ENCODE data around the gene CPM. TPM values are rescaled to one million over a fixed set of nuclear protein-coding genes. Genes with fewer than 3 reads are reported as not detected.
A peak's percentile ranks its signal among the peaks of the same experiment; 100 is the strongest.

Gene CPM
- polyA plus RNA-seq, 3 donors: 8.4 to 32.4 (median 26.2) TPM

DNA sequence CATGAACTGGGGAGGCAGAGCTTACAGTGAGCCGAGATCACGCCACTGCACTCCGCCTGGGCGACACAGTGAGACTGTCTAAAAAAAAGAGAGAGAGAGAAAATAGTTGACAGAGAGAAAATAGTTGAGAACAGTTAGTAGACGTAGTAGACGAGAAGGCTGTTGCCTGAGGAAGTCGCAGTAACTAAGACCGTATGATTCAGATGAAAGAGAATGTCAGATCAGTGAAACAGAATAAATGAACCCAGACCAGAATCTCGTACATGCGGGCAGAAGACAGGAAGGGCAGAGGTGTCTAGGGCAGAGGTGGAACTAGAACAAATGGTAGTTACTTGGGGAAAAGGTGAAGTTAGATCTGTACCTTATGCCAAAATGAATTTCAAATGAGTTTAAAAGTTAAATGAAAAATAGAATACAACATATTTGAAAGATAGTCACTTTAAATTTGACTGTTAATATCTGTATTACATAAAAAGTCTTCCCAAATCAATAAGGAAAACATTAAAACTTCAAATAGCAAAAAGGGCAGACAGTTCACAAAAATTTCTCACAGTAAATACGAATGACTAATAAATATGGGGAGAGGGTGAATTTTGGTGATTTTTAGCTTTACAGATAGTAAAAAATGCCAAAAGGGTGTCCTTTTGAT, 107.3 kb downstream of the CPM start:
- Histone ChIP-seq H3K9me3 (replicated peaks in 1 of 2; ENCODE audit: control insufficient read depth in 1 of 2, insufficient read depth in 1 of 2, low read length in 2 of 2) (no peaks in the 10 kb centered on the region), H3K79me2 (ENCODE audit: insufficient read depth, low read length) (peaks cover 18% of the 10 kb centered on the region), H3K27me3 (ENCODE audit: control insufficient read depth in 2 of 2, insufficient read depth in 2 of 2, low read length in 2 of 2) (no peaks in the 10 kb centered on the region), H3K4me1 (ENCODE audit: control insufficient read depth in 1 of 2, insufficient read depth in 2 of 2, low read length in 2 of 2) (no peaks in the 10 kb centered on the region), H3K4me2 (replicated peaks; ENCODE audit: extremely low read depth, low read length, poor library complexity, severe bottlenecking) (no peak overlapping the region), H4K20me1 (ENCODE audit: insufficient read depth, low read length) (peaks cover 88% of the 10 kb centered on the region), H3K27ac (ENCODE audit: low read depth in 1 of 2, low read length in 2 of 2) (peak overlapping the region in 1 of 2 donors; percentile 26), H2AFZ (ENCODE audit: insufficient read depth, low read depth, low read length, poor library complexity, severe bottlenecking) (no peak overlapping the region), H3K4me3 (replicated peaks in 1 of 3; ENCODE audit: low read depth in 2 of 3, low read length in 3 of 3) (no peak overlapping the region), H3K9ac (ENCODE audit: insufficient read depth, low read length, poor library complexity, severe bottlenecking) (no peak overlapping the region), H3K36me3 (replicated peaks in 1 of 2; ENCODE audit: control insufficient read depth in 1 of 2, insufficient read depth in 2 of 2, low read length in 2 of 2) (peaks cover 83 to 100% of the 10 kb centered on the region in 2 donors)
- peaks cover 66 to 91% of the 10 kb centered on the region in 2 donors for H3K36me3 Mint-ChIP-seq
- no peak for DNase-seq
- H3K27ac Mint-ChIP-seq: peak overlapping the region in 4 of 7 donors; percentile 0 to 87 (median 70)
- no peak overlapping the region for H3K4me3 Mint-ChIP-seq
- H3K9me3 Mint-ChIP-seq: peaks cover 0 to 3% (median 0%) of the 10 kb centered on the region in 7 donors
- peaks cover 7% of the 10 kb centered on the region for H3K4me1 Mint-ChIP-seq
- TF ChIP-seq, protein P1, sequence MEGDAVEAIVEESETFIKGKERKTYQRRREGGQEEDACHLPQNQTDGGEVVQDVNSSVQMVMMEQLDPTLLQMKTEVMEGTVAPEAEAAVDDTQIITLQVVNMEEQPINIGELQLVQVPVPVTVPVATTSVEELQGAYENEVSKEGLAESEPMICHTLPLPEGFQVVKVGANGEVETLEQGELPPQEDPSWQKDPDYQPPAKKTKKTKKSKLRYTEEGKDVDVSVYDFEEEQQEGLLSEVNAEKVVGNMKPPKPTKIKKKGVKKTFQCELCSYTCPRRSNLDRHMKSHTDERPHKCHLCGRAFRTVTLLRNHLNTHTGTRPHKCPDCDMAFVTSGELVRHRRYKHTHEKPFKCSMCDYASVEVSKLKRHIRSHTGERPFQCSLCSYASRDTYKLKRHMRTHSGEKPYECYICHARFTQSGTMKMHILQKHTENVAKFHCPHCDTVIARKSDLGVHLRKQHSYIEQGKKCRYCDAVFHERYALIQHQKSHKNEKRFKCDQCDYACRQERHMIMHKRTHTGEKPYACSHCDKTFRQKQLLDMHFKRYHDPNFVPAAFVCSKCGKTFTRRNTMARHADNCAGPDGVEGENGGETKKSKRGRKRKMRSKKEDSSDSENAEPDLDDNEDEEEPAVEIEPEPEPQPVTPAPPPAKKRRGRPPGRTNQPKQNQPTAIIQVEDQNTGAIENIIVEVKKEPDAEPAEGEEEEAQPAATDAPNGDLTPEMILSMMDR (IDR thresholded peaks at IDR 0.05): no peak
- WGBS (ENCODE audit: insufficient coverage): 95% methylated on average over 10 of the region's 11 CpGs
- intact Hi-C loops (cut with micrococcal nuclease): loop anchor here in 1 of 2 donors (10.0 kb wide), 1 partner anchor 51 kb away; no protein-coding TSS in a partner anchor
- H3K27me3 Mint-ChIP-seq (ENCODE audit: low read depth in 3 of 3): peaks cover 0 to 2% (median 0%) of the 10 kb centered on the region in 3 donors

DNA sequence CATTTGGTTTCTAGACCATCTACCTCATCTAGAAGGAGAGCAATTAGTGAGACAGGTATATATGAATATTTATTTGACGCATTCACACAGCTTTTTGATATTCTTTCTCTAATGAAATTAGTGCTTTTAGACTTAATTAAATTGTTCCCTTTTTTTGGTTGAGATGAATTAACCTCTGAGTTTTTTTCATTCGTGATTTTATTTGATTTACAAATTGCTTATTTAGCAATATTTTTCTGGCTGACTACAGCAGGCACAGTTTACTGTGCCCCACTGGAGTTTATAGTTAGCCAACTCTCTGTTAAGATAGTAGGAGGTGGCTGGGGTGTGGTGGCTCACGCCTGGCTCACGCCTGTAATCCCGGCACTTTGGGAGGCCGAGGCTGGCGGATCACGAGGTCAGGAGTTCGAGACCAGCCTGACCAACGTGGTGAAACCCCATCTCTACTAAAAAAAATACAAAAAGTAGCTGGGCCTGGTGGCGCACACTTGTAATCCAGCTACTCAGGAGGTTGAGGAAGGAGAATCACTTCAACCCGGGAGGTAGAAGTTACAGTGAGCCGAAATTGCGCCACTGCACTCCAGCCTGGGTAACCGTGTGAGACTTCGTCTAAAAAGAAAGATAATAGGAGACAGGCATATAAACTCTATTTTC, 108.2 kb downstream of the CPM start:
- peaks cover 68 to 93% of the 10 kb centered on the region in 2 donors for H3K36me3 Mint-ChIP-seq
- Histone ChIP-seq H2AFZ (ENCODE audit: insufficient read depth, low read depth, low read length, poor library complexity, severe bottlenecking) (no peak overlapping the region), H3K36me3 (replicated peaks in 1 of 2; ENCODE audit: control insufficient read depth in 1 of 2, insufficient read depth in 2 of 2, low read length in 2 of 2) (peaks cover 93 to 100% of the 10 kb centered on the region in 2 donors), H3K79me2 (ENCODE audit: insufficient read depth, low read length) (peaks cover 23% of the 10 kb centered on the region), H3K9ac (ENCODE audit: insufficient read depth, low read length, poor library complexity, severe bottlenecking) (no peak overlapping the region), H3K9me3 (replicated peaks in 1 of 2; ENCODE audit: control insufficient read depth in 1 of 2, insufficient read depth in 1 of 2, low read length in 2 of 2) (no peaks in the 10 kb centered on the region), H3K27me3 (ENCODE audit: control insufficient read depth in 2 of 2, insufficient read depth in 2 of 2, low read length in 2 of 2) (no peaks in the 10 kb centered on the region), H3K4me2 (replicated peaks; ENCODE audit: extremely low read depth, low read length, poor library complexity, severe bottlenecking) (no peak overlapping the region), H3K27ac (ENCODE audit: low read depth in 1 of 2, low read length in 2 of 2) (no peak overlapping the region), H3K4me3 (replicated peaks in 1 of 3; ENCODE audit: low read depth in 2 of 3, low read length in 3 of 3) (no peak overlapping the region), H3K4me1 (ENCODE audit: control insufficient read depth in 1 of 2, insufficient read depth in 2 of 2, low read length in 2 of 2) (no peaks in the 10 kb centered on the region), H4K20me1 (ENCODE audit: insufficient read depth, low read length) (peaks cover 89% of the 10 kb centered on the region)
- H3K27me3 Mint-ChIP-seq (ENCODE audit: low read depth in 3 of 3): peaks cover 0 to 2% (median 0%) of the 10 kb centered on the region in 3 donors
- TF ChIP-seq, protein P1 (IDR thresholded peaks at IDR 0.05): no peak
- DNase-seq: no peak
- H3K4me3 Mint-ChIP-seq: no peak overlapping the region
- intact Hi-C loops (cut with micrococcal nuclease): loop anchor here in 1 of 2 donors (10.0 kb wide), 1 partner anchor 50 kb away; no protein-coding TSS in a partner anchor
- peaks cover 7% of the 10 kb centered on the region for H3K4me1 Mint-ChIP-seq
- peaks cover 0 to 3% (median 0%) of the 10 kb centered on the region in 7 donors for H3K9me3 Mint-ChIP-seq
- H3K27ac Mint-ChIP-seq: peak overlapping the region in 1 of 7 donors; percentile 15
- no CpG with 5 or more reads among the region's 16 CpGs for WGBS (ENCODE audit: insufficient coverage)
